NB4 (cell line): ENCODE measurements around the gene SLC22A17.

Source experiments
- DNase-seq: peaks from one replicate; pipeline ENCODE4 v3.0.0; 2010; ENCODE audit warnings: low read depth
- H3K4me3 ChIP-seq: one replicate; pipeline ENCODE4 v1.5.1; 2011; ENCODE audit warnings: mild to moderate bottlenecking, low read depth, low read length, moderate library complexity
- CTCF ChIP-seq: IDR thresholded peaks from one replicate; pipeline ENCODE4 v1.5.1; 2012; ENCODE audit warnings: low read depth, low read length
- MAX ChIP-seq: IDR thresholded peaks from 2 replicates; pipeline ENCODE4 v1.6.1; 2011; ENCODE audit warnings: low read depth, low read length
- MYC ChIP-seq: IDR thresholded peaks from 2 replicates; pipeline ENCODE4 v1.6.1; 2011; ENCODE audit warnings: low read depth, low read length
- POLR2A ChIP-seq: IDR thresholded peaks from 2 replicates; pipeline ENCODE4 v1.6.1; 2011; ENCODE audit warnings: mild to moderate bottlenecking; ENCODE audit not compliant: insufficient read length; ENCODE audit errors: extremely low read depth

Gene SLC22A17

GRCh38 chr14:23316300-23316699, 36.4 kb downstream of the SLC22A17 start:
- no peak for TF ChIP-seq MYC
- no peak for TF ChIP-seq CTCF
- no peak for TF ChIP-seq POLR2A
- TF ChIP-seq MAX, result no peak
- no peak for DNase-seq
- H3K4me3 ChIP-seq, result no peak overlapping the region

GRCh38 chr14:23310546-23310945, 42.1 kb downstream of the SLC22A17 start:
- TF ChIP-seq MAX (no peak), POLR2A (no peak), CTCF (no peak)
- DNase-seq, result no peak
- H3K4me3 ChIP-seq, result no peak overlapping the region

GRCh38 chr14:23308721-23309445, 43.8 kb downstream of the SLC22A17 start:
- TF ChIP-seq CTCF (no peak), MYC (no peak), MAX (no peak), POLR2A (no peak)
- H3K4me3 ChIP-seq, result no peak overlapping the region
- DNase-seq, result no peak

- H3K4me3 ChIP-seq, result peak overlapping the region; percentile 92
- no peak for DNase-seq
These were observed 44.7 kb downstream of the SLC22A17 start for GRCh38 chr14:23307687-23308644.

More at GRCh38 chr14:23307687-23308644, 44.7 kb downstream of the SLC22A17 start:
- no peak for TF ChIP-seq POLR2A
- no peak for TF ChIP-seq CTCF
- TF ChIP-seq MYC, result no peak
- TF ChIP-seq MAX, result no peak
